GM19438 (cell line): ENCODE results near the gene LACTBL1.

Experiments
- ATAC-seq: cut with Tn5 transposase; IDR thresholded peaks from one replicate; pipeline ENCODE4 v1.9.1; 2021; ENCODE audit warnings: low read depth; ENCODE audit not compliant: unreplicated experiment

The LACTBL1 gene

GRCh38 chr1:22914633-22915217 lies 57.9 kb downstream of the LACTBL1 start:
- ATAC-seq: no peak

- ATAC-seq: no peak
Measured at GRCh38 chr1:22914156-22914555, 58.5 kb downstream of the LACTBL1 start.

DNA sequence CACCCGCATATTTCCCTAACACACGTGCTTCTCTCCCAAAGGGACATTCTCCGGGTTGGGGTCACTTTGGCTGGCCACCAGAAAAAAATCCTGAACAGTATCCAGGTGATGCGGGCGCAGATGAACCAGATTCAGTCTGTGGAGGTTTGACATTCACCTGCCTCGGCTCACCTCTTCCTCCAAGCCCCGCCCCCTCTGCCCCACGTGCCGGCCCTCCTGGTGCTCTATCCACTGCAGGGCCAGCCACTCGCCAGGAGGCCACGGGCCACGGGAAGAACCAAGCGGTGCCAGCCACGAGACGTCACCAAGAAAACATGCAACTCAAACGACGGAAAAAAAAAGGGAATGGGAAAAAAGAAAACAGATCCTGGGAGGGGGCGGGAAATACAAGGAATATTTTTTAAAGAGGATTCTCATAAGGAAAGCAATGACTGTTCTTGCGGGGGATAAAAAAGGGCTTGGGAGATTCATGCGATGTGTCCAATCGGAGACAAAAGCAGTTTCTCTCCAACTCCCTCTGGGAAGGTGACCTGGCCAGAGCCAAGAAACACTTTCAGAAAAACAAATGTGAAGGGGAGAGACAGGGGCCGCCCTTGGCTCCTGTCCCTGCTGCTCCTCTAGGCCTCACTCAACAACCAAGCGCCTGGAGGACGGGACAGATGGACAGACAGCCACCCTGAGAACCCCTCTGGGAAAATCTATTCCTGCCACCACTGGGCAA lies 59.1 kb downstream of the LACTBL1 start:
- no peak for ATAC-seq

GRCh38 chr1:22912311-22912710 lies 60.4 kb downstream of the LACTBL1 start:
- no peak for ATAC-seq

GRCh38 chr1:22910986-22911651 lies 61.5 kb downstream of the LACTBL1 start:
- no peak for ATAC-seq

DNA sequence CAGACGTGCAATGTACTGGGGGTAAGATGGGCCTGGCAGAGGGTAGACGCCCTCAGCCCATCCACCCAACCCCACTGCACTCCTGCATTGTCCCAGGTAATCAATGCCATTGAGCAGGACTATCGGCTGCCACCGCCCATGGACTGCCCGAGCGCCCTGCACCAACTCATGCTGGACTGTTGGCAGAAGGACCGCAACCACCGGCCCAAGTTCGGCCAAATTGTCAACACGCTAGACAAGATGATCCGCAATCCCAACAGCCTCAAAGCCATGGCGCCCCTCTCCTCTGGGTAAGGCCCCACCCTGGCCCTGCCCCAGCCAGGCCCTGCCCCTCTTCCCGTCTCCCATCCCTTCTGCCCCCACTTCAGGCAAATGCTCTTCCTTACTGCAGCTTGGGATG lies 62.4 kb downstream of the LACTBL1 start:
- ATAC-seq: no peak

DNA sequence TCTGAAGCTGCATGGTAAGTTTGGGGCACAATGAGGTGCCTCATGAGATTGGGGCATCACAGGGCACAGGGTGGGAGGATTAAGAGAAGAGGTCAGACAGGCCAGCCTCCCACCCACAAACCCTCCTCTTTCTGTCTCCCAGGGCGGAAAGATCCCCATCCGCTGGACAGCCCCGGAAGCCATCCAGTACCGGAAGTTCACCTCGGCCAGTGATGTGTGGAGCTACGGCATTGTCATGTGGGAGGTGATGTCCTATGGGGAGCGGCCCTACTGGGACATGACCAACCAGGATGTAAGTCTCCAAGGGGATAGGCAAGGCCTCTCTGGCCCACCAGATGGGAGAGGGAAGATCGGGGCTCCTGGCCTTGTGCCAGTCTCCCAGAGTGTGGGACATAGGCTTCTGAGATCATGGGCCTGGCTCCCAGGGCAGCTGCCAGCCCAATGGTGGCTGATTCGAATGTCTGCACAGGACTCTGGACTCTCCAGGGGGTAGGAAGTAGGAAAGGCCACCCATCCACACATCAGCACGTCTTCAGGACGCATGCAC lies 63.7 kb downstream of the LACTBL1 start:
- no peak for ATAC-seq

DNA sequence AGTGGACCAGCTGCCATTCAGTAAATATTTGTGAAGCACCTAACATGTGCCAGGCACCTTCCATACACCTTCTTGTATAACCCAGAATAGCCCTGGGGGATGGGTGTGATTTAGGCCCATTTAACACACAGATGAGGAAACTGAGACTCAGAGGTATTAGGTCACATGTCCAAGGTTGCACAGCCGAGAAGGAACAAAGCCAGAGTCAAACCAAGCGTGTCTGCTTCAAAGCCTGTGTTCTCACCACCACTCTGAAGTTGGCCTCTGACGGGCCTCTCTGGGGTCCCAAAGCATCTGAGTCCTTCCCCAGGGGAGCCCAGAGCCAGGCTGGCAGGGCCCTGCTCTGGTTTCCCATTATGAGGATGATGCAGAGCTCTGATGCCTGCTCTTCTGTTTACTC lies 65.1 kb downstream of the LACTBL1 start:
- no peak for ATAC-seq

DNA sequence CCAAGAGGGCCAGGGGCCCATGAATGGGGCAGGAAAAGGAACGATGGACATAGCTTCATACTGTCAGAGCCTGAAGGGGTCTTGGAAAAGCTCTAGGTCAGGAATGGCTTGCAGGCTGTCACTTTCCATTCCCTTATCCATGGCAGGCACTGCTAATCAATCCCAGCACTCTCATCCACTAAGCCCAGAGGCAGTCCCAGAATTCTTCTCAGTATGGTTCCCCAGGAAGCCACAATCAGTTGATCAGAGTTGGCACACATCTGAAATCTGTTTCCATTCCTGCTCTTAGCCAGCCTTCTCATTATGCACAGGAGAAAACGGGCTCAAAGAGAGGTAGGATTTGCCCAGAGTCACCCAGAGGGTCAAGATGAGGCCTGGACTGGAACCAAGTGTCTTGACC lies 65.7 kb downstream of the LACTBL1 start:
- ATAC-seq: no peak

DNA sequence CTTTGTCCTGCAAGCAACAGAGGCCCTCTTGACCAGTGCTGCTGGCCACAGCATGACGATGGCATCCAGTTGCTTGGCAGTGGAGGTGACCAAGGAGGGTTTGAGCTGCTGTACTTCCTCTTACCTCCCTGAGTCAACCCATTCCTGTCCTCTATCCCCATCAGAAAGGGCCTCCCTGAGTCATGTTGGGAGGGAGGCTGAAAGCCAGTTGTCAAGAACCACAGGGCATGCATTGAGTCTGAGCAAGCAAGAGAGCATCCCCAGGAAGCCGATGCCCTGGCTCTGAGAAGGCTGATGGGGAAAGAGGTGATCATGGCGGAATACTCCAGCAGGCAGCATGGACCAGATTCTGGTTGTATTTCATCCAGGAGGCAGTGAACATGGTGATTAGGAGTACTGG lies 69.6 kb downstream of the LACTBL1 start:
- no peak for ATAC-seq
